NCI-H187 (cell line): ENCODE data around the gene SDK1.
A peak's percentile ranks its signal among the peaks of the same experiment; 100 is the strongest.
"Not testable (repeated sequence)": the region's sequence is repeated elsewhere in the genome, so short reads cannot be mapped to it uniquely, and the experiment has no call there.

Experiments used
- DNase-seq, 2 experiments: peaks; one replicate each; lab custom pipeline; 2025; lab: John Stamatoyannopoulos, UW

SDK1 gene

GRCh38 chr7:4202954-4203353 lies 901.9 kb downstream of the SDK1 start:
- no peak for DNase-seq

GRCh38 chr7:4203626-4204512 lies 902.8 kb downstream of the SDK1 start:
- DNase-seq, result no peak

- DNase-seq, result no peak
Measured at GRCh38 chr7:4204513-4205165, 903.6 kb downstream of the SDK1 start.

GRCh38 chr7:4205828-4206227 lies 904.8 kb downstream of the SDK1 start:
- no peak for DNase-seq

- no peak for DNase-seq
Measured at GRCh38 chr7:4207011-4207410, 906.0 kb downstream of the SDK1 start.

GRCh38 chr7:4208086-4208485 lies 907.0 kb downstream of the SDK1 start:
- no peak for DNase-seq

GRCh38 chr7:4208586-4208985 lies 907.5 kb downstream of the SDK1 start:
- DNase-seq, result no peak

- DNase-seq, result no peak
Measured at GRCh38 chr7:4209126-4209525, 908.1 kb downstream of the SDK1 start.

- DNase-seq, result no peak
Measured at GRCh38 chr7:4209966-4210365, 908.9 kb downstream of the SDK1 start.

- DNase-seq, result no peak
Measured at GRCh38 chr7:4210821-4211220, 909.8 kb downstream of the SDK1 start.

GRCh38 chr7:4211261-4211660 lies 910.2 kb downstream of the SDK1 start:
- DNase-seq, result no peak

- DNase-seq, result no peak
Measured at GRCh38 chr7:4212376-4212775, 911.3 kb downstream of the SDK1 start.

GRCh38 chr7:4214291-4215155 lies 913.5 kb downstream of the SDK1 start:
- DNase-seq, result no peak

- no peak for DNase-seq
Measured at GRCh38 chr7:4215176-4215720, 914.2 kb downstream of the SDK1 start.

- no peak for DNase-seq
Measured at GRCh38 chr7:4216016-4216415, 915.0 kb downstream of the SDK1 start.

- DNase-seq, result not testable (repeated sequence)
Measured at GRCh38 chr7:4217126-4217660, 916.1 kb downstream of the SDK1 start.

GRCh38 chr7:4218481-4218880 lies 917.4 kb downstream of the SDK1 start:
- no peak for DNase-seq

GRCh38 chr7:4220011-4220410 lies 919.0 kb downstream of the SDK1 start:
- DNase-seq, result no peak

GRCh38 chr7:4221043-4221442 lies 920.0 kb downstream of the SDK1 start:
- DNase-seq, result no peak

- no peak for DNase-seq
Measured at GRCh38 chr7:4222676-4223075, 921.6 kb downstream of the SDK1 start.

GRCh38 chr7:4225361-4225771 lies 924.3 kb downstream of the SDK1 start:
- peak; percentile 53 to 72 for DNase-seq
